Keratinocyte (primary cell): ENCODE results near the gene FGF5. TPM values are rescaled to one million over a fixed set of nuclear protein-coding genes. Genes with fewer than 3 reads are reported as not detected.
"Not testable (repeated sequence)": the region's sequence is repeated elsewhere in the genome, so short reads cannot be mapped to it uniquely, and the experiment has no call there.

Source experiments
- DNase-seq: peaks from one replicate; pipeline ENCODE4 v3.0.0-alpha.2; 2011; ENCODE audit warnings: low read depth, missing footprints, low spot score
- FAIRE-seq: peaks from 2 replicates; lab custom pipeline; 2011; peaks lifted over from hg19 to GRCh38; lab: Jason Lieb, UNC
- H2AFZ ChIP-seq: 2 replicates; pipeline ENCODE4 v1.6.0; 2012; ENCODE audit warnings: low read length, control low read depth, inconsistent platforms; ENCODE audit not compliant: control insufficient read depth
- H3K27ac ChIP-seq: 2 replicates; pipeline ENCODE4 v1.5.1; 2011; ENCODE audit warnings: low read length; ENCODE audit not compliant: control insufficient read depth, insufficient read depth
- H3K27me3 ChIP-seq: 3 replicates; pipeline ENCODE4 v1.6.0; 2011; ENCODE audit warnings: low read length; ENCODE audit not compliant: control insufficient read depth, insufficient read depth; ENCODE audit errors: extremely low read depth
- H3K36me3 ChIP-seq, 2 experiments: 2 replicates in 1 of 2; 3 replicates in 1 of 2; pipeline ENCODE4 v1.5.1; 2011; ENCODE audit warnings: low read length in 2 of 2, mild to moderate bottlenecking in 1 of 2; ENCODE audit not compliant: control insufficient read depth in 2 of 2, insufficient read depth in 2 of 2; ENCODE audit errors: extremely low read depth in 1 of 2
- H3K4me1 ChIP-seq: 3 replicates; pipeline ENCODE4 v1.5.1; 2011; ENCODE audit warnings: low read length; ENCODE audit not compliant: control insufficient read depth, insufficient read depth; ENCODE audit errors: extremely low read depth
- H3K4me2 ChIP-seq: 3 replicates; pipeline ENCODE4 v1.6.0; 2011; ENCODE audit warnings: low read depth, low read length; ENCODE audit not compliant: control insufficient read depth, insufficient read depth; ENCODE audit errors: extremely low read depth
- H3K4me3 ChIP-seq, 3 experiments: fragments of 200-600 bp in 1 of 3; sonication (generic) in 1 of 3; 2 replicates in 2 of 3; 3 replicates in 1 of 3; pipeline ENCODE4 v1.5.1; 2011 to 2016; ENCODE audit warnings: low read length in 3 of 3, mild to moderate bottlenecking in 3 of 3, control low read depth in 2 of 3, inconsistent platforms in 1 of 3, low read depth in 1 of 3, mixed read lengths in 1 of 3, mixed run types in 1 of 3, moderate library complexity in 1 of 3; ENCODE audit not compliant: control insufficient read depth in 2 of 3, insufficient read depth in 2 of 3; ENCODE audit errors: extremely low read depth in 1 of 3
- H3K79me2 ChIP-seq: 2 replicates; pipeline ENCODE4 v1.6.0; 2012; ENCODE audit warnings: low read length; ENCODE audit not compliant: control insufficient read depth, insufficient read depth
- H3K9ac ChIP-seq: 3 replicates; pipeline ENCODE4 v1.6.0; 2011; ENCODE audit warnings: low read length; ENCODE audit not compliant: control insufficient read depth, insufficient read depth; ENCODE audit errors: extremely low read depth
- H3K9me1 ChIP-seq: 3 replicates; pipeline ENCODE4 v1.6.0; 2011; ENCODE audit warnings: low read length; ENCODE audit not compliant: control insufficient read depth, insufficient read depth; ENCODE audit errors: extremely low read depth
- H3K9me3 ChIP-seq: 2 replicates; pipeline ENCODE4 v1.5.1; 2012; ENCODE audit warnings: low read depth, low read length; ENCODE audit not compliant: control insufficient read depth
- H4K20me1 ChIP-seq: 3 replicates; pipeline ENCODE4 v1.6.0; 2011; ENCODE audit warnings: low read length; ENCODE audit not compliant: control insufficient read depth, insufficient read depth; ENCODE audit errors: extremely low read depth
- CTCF ChIP-seq, 3 experiments: IDR thresholded peaks in 1 of 3; conservative IDR thresholded peaks in 1 of 3; optimal IDR thresholded peaks in 1 of 3; 2 replicates in 2 of 3; 3 replicates in 1 of 3; pipeline versions ENCODE3 to v1.5.1; 2011; ENCODE audit warnings: low read length in 3 of 3, mild to moderate bottlenecking in 3 of 3, moderate library complexity in 2 of 3, control low read depth in 1 of 3, inconsistent platforms in 1 of 3; ENCODE audit not compliant: insufficient read depth in 2 of 3; ENCODE audit errors: extremely low read depth in 1 of 3
- EZH2 ChIP-seq: IDR thresholded peaks from one replicate; pipeline ENCODE4 v1.6.1; 2012; ENCODE audit warnings: inconsistent platforms, mild to moderate bottlenecking, low read length, moderate library complexity
- dilution Hi-C: fragments of 300-500 bp; cut with MboI; formaldehyde crosslinking; loops from one replicate; pipeline ENCODE4 v1.7.0; 2020; ENCODE audit warnings: low sequenced_read_pairs; ENCODE audit not compliant: extremely low pct_ligation_motif_present
- polyA plus RNA-seq, 5 experiments: library from polyadenylated mRNA; depleted of rRNA in 3 of 5; stranded (reverse) in 3 of 5; stranded (forward) in 1 of 5; unstranded in 1 of 5; fragments of >200 nt; gene quantifications; 1 replicate in 1 of 5; 2 replicates in 3 of 5; 3 replicates in 1 of 5; pipeline versions ENCODE4 v1.2.1 to v1.2.3, GENCODE V29; 2011 to 2012; ENCODE audit warnings: missing spikeins in 2 of 5, low read depth in 1 of 5, low replicate concordance in 1 of 5

Gene FGF5
- polyA plus RNA-seq, 1 donor (not counting 4 experiments of a cell fraction or from before 2014, with no cell fraction given), result 3.9 TPM

DNA sequence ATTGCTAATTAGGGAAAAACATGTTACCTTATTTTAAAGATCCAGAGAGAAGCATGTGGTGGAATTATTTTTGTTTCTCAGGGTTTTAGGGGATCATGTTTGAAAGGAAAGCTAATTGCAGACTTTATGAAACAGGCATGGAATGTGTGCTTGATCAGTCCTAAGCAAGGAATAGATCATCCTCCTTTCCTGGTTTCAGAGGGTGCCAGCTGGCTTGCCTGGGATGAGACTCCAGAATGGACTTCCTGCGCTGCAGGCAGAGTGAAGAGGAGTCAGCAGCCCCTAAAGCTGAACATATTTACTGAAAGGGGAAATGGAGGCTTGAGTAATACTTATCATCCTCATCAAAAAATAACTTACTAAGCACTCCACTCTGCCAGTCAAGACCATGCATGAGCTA, 13.3 kb downstream of the FGF5 start:
- TF ChIP-seq EZH2 (no peak), CTCF (optimal IDR thresholded peaks at IDR 0.05 in 1 of 3, IDR thresholded peaks at IDR 0.05 in 1 of 3, conservative IDR thresholded peaks at IDR 0.05 in 1 of 3; ENCODE audit: extremely low read depth in 1 of 3, insufficient read depth in 2 of 3, low read length in 3 of 3) (no peak)
- Histone ChIP-seq H3K27me3 (no peaks in the 10 kb centered on the region), H3K79me2 (no peaks in the 10 kb centered on the region), H3K9ac (no peak overlapping the region), H3K27ac (no peak overlapping the region), H3K4me3 (no peak overlapping the region), H3K4me2 (no peak overlapping the region), H3K4me1 (no peaks in the 10 kb centered on the region), H3K9me1 (no peaks in the 10 kb centered on the region), H2AFZ (no peak overlapping the region), H4K20me1 (no peaks in the 10 kb centered on the region), H3K9me3 (no peaks in the 10 kb centered on the region), H3K36me3 (no peaks in the 10 kb centered on the region)
- dilution Hi-C loops, result no loop called here
- no peak for FAIRE-seq
- no peak for DNase-seq

DNA sequence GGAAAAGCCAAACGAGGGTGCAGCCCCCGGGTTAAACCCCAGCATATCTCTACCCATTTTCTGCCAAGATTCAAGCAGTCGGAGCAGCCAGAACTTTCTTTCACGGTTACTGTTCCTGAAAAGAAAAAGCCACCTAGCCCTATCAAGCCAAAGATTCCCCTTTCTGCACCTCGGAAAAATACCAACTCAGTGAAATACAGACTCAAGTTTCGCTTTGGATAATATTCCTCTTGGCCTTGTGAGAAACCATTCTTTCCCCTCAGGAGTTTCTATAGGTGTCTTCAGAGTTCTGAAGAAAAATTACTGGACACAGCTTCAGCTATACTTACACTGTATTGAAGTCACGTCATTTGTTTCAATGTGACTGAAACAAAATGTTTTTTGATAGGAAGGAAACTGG, 20.0 kb downstream of the FGF5 start:
- Histone ChIP-seq H3K4me3 (no peak overlapping the region), H3K4me1 (no peaks in the 10 kb centered on the region), H3K4me2 (no peak overlapping the region), H3K27ac (no peak overlapping the region), H3K27me3 (no peaks in the 10 kb centered on the region), H4K20me1 (no peaks in the 10 kb centered on the region), H3K36me3 (no peaks in the 10 kb centered on the region), H2AFZ (no peak overlapping the region), H3K9me1 (no peaks in the 10 kb centered on the region), H3K9me3 (no peaks in the 10 kb centered on the region), H3K9ac (no peak overlapping the region), H3K79me2 (no peaks in the 10 kb centered on the region)
- no peak for TF ChIP-seq CTCF (optimal IDR thresholded peaks at IDR 0.05 in 1 of 3, IDR thresholded peaks at IDR 0.05 in 1 of 3, conservative IDR thresholded peaks at IDR 0.05 in 1 of 3; ENCODE audit: extremely low read depth in 1 of 3, insufficient read depth in 2 of 3, low read length in 3 of 3)
- TF ChIP-seq EZH2, result no peak
- no peak for FAIRE-seq
- dilution Hi-C loops, result no loop called here
- DNase-seq, result no peak

DNA sequence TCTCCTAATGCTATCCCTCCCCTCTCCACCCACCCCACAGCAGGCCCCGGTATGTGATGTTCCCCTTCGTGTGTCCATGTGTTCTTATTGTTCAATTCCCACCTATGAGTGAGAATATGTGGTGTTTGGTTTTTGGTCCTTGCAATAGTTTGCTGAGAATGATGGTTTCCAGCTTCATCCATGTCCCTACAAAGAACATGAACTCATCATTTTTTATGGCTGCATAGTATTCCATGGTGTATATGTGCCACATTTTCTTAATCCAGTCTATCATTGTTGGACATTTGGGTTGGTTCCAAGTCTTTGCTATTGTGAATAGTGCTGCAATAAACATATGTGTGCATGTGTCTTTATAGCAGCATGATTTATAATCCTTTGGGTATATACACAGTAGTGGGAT, 24.2 kb downstream of the FGF5 start:
- H4K20me1 ChIP-seq, H3K9me3 ChIP-seq, H3K27me3 ChIP-seq, H3K4me3 ChIP-seq, FAIRE-seq, H3K27ac ChIP-seq, H2AFZ ChIP-seq, H3K36me3 ChIP-seq, H3K9ac ChIP-seq, H3K9me1 ChIP-seq, DNase-seq, H3K4me2 ChIP-seq, H3K4me1 ChIP-seq, dilution Hi-C loops, H3K79me2 ChIP-seq: not testable (repeated sequence)
